ENCODE results near the gene RPL14. TPM values are rescaled to one million over a fixed set of nuclear protein-coding genes. Genes with fewer than 3 reads are reported as not detected.

The RPL14 gene
- total RNA-seq, 2 experiments from 2014 or later: 3,410 to 3,594 TPM

DNA sequence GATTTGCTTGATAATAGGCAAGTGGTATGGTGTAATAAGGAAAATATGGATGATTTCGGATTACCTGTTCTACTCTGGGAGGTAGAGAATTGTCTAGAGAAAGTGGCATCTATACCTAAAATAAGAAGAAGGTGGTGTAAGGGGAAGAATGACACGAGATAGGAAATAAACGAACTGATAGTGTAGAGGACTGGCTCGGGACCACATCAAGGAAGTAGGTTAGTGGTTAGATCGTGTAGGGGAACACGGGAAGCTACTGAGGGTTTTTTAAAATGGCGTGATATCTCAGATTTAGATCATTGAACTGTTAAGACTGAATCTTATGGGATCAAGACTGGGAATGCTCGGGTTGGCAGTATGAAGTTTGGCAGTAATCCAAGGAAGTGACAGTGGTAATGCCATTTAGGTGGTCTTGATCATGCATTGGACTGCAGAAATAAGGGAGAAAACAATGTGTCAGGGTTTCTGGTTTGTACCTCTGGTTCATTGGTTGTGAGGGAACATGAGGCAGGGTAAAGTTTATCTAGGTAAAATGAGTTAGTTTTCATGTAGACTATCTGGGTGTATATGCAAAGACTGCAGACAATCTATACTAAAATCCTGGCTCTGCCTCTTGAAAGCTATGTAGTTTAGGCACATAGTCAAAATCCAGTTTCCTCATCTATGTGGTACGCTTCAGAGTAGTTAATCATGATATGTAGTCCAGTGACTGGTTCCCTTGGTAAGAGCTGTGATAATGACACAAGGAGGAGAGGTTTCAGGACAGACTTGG lies 7.4 kb downstream of the RPL14 start:
- H3K27me3 Mint-ChIP-seq: no peaks in the 10 kb centered on the region
- CTCF ChIA-PET: interaction anchor here (1.3 kb wide), 1 partner anchor 11 kb away, joined by 4 read pairs; no protein-coding TSS in a partner anchor
- TF ChIP-seq CTCF (IDR thresholded peaks at IDR 0.05): no peak
- intact Hi-C loops (cut with micrococcal nuclease): no loop called here
- no peaks in the 10 kb centered on the region for H3K9me3 Mint-ChIP-seq
- H3K27ac Mint-ChIP-seq: peak overlapping the region; percentile 78
- H3K4me3 Mint-ChIP-seq: no peak overlapping the region
- peaks cover 32% of the 10 kb centered on the region for H3K4me1 Mint-ChIP-seq (ENCODE audit: low read depth)
- DNase-seq (peak; percentile 29), ATAC-seq (peak; percentile 69)
- peaks cover 64% of the 10 kb centered on the region for H3K36me3 Mint-ChIP-seq (ENCODE audit: low read depth)
- POLR2A ChIA-PET: interaction anchor here (0.7 to 3.4 kb wide), 12 partner anchors 7 to 735 kb away, joined by 3 to 38 read pairs (median 4); partner anchors contain the start of genes CTNNB1, RPL14 and ZNF619

- TF ChIP-seq CTCF (IDR thresholded peaks at IDR 0.05): no peak
- H3K27me3 Mint-ChIP-seq: no peaks in the 10 kb centered on the region
- no peaks in the 10 kb centered on the region for H3K9me3 Mint-ChIP-seq
- CTCF ChIA-PET: interaction anchor here (1.3 kb wide), 1 partner anchor 11 kb away, joined by 4 read pairs; no protein-coding TSS in a partner anchor
- H3K4me1 Mint-ChIP-seq (ENCODE audit: low read depth): peaks cover 31% of the 10 kb centered on the region
- peaks cover 58% of the 10 kb centered on the region for H3K36me3 Mint-ChIP-seq (ENCODE audit: low read depth)
- intact Hi-C loops (cut with micrococcal nuclease): no loop called here
- peak overlapping the region; percentile 78 for H3K27ac Mint-ChIP-seq
- POLR2A ChIA-PET: interaction anchor here (0.8 to 3.4 kb wide), 11 partner anchors 8 to 735 kb away, joined by 3 to 38 read pairs (median 4); partner anchors contain the start of genes CTNNB1, RPL14 and ZNF619
- no peak for ATAC-seq
- no peak overlapping the region for H3K4me3 Mint-ChIP-seq
- DNase-seq: no peak
These were observed 7.9 kb downstream of the RPL14 start for GRCh38 chr3:40465111-40465407.

GRCh38 chr3:40465456-40465855 lies 8.3 kb downstream of the RPL14 start:
- TF ChIP-seq CTCF (IDR thresholded peaks at IDR 0.05): no peak
- Mint-ChIP-seq H3K4me3 (no peak overlapping the region), H3K27ac (no peak overlapping the region), H3K4me1 (ENCODE audit: low read depth) (peaks cover 27% of the 10 kb centered on the region), H3K27me3 (no peaks in the 10 kb centered on the region), H3K36me3 (ENCODE audit: low read depth) (peaks cover 54% of the 10 kb centered on the region), H3K9me3 (no peaks in the 10 kb centered on the region)
- intact Hi-C loops (cut with micrococcal nuclease): no loop called here
- ChIA-PET POLR2A (interaction anchor here (0.8 to 3.4 kb wide), 11 partner anchors 8 to 734 kb away, joined by 3 to 38 read pairs (median 4); partner anchors contain the start of genes CTNNB1, RPL14 and ZNF619), CTCF (interaction anchor here (1.3 kb wide), 2 partner anchors 12 to 115 kb away, joined by 3 to 4 read pairs; no protein-coding TSS in a partner anchor)
- ATAC-seq (no peak), DNase-seq (no peak)

DNA sequence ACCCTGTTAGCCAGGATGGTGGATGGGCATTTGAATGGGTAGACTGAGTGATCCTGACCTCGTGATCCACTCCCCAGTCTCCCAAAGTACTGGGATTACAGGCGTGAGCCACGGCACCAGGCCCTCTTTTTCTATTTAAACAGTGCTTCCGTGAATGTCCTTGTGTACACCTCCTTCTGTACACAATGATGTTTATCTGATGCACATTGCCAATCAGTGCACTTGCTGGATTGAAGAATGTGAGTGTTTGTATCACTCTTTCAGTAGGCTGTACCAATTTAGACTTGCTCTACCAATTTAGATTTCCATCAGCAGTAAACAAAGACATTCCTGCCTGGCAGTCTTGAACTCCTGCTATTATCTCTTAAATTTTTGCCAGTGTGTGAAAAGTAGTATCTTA lies 10.9 kb downstream of the RPL14 start:
- CTCF ChIA-PET: no interaction called here
- no peak for ATAC-seq
- Mint-ChIP-seq H3K4me3 (no peak overlapping the region), H3K27ac (no peak overlapping the region), H3K36me3 (ENCODE audit: low read depth) (peaks cover 39% of the 10 kb centered on the region), H3K4me1 (ENCODE audit: low read depth) (peaks cover 13% of the 10 kb centered on the region), H3K27me3 (no peaks in the 10 kb centered on the region), H3K9me3 (no peaks in the 10 kb centered on the region)
- no peak for TF ChIP-seq CTCF (IDR thresholded peaks at IDR 0.05)
- POLR2A ChIA-PET: no interaction called here
- intact Hi-C loops (cut with micrococcal nuclease): no loop called here
- DNase-seq: no peak

DNA sequence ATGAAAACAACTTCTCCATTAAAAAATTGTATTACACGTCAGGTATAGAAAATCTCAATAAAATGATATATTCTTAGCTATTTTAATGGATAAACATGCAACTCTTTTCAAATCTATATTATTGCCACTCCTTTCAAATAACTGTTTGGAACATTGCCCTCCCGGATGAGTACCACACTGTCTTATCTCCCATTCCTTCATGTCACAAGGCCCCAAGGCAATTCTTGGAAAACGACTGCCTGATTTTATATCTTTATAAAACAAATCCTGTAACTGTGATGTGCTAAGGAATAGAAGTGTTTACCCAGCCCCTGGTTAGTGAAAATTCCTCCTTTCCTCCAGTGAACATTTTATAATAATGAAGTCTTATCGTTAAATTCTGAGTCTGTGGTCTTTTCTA lies 13.6 kb downstream of the RPL14 start:
- no peak overlapping the region for H3K4me3 Mint-ChIP-seq
- no peak for TF ChIP-seq CTCF (IDR thresholded peaks at IDR 0.05)
- no peak overlapping the region for H3K27ac Mint-ChIP-seq
- H3K4me1 Mint-ChIP-seq (ENCODE audit: low read depth): no peaks in the 10 kb centered on the region
- ChIA-PET CTCF (no interaction called here), POLR2A (interaction anchor here (2.5 kb wide), 1 partner anchor 13 kb away, joined by 13 read pairs; the partner anchor contains the start of gene RPL14)
- H3K27me3 Mint-ChIP-seq: no peaks in the 10 kb centered on the region
- no peak for ATAC-seq
- DNase-seq: no peak
- intact Hi-C loops (cut with micrococcal nuclease): no loop called here
- H3K36me3 Mint-ChIP-seq (ENCODE audit: low read depth): peaks cover 15% of the 10 kb centered on the region
- no peaks in the 10 kb centered on the region for H3K9me3 Mint-ChIP-seq
